ENCODE results near the gene PCIF1. TPM values are rescaled to one million over a fixed set of nuclear protein-coding genes. Genes with fewer than 3 reads are reported as not detected.
A peak's percentile ranks its signal among the peaks of the same experiment; 100 is the strongest.

The PCIF1 gene
- total RNA-seq, 4 donors from 2014 or later = 52.2 to 59.0 (median 53.0) TPM

DNA sequence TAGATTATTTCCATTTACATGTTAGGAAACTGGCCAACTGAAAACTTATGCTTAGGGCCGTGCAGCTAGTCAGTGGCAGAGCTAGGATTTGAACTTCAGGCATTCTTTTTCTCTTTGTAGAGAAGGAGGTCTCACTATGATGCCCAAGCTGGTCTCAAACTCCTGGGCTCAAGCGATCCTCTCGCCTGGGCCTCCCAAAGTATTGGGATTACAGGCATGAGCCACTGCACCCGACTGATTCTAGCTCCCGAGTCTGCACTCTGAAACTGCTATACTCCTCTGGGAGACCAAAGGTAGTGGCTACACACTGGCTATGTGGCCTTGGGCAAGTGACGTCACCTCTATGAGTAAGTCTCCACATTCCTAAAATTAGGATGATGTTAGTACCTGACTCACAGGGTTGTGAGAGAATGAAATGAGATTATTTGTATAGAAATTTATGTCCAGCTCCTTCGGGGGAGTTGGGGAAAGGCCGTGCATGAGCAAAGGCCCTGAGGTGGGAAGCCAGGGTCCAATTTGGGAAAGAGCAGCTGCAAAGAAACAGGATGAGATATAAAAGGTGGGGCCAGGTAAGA, 28.9 kb upstream of the PCIF1 start:
- H3K9me3 ChIP-seq = no peaks in the 10 kb centered on the region
- 87 to 88% methylated on average over 8 of the region's 8 CpGs for WGBS, 2 donors
- H3K4me1 ChIP-seq = peaks cover 0 to 9% (median 0%) of the 10 kb centered on the region in 4 donors

GRCh38 chr20:45907219-45907948, 27.1 kb upstream of the PCIF1 start:
- no peaks in the 10 kb centered on the region for H3K27me3 ChIP-seq
- no peaks in the 10 kb centered on the region for H3K9me3 ChIP-seq
- H3K4me1 ChIP-seq = peaks cover 0 to 24% (median 7%) of the 10 kb centered on the region in 4 donors
- no peak overlapping the region for H3K4me3 ChIP-seq
- no peak overlapping the region for H3K27ac ChIP-seq
- DNase-seq (ENCODE audit: low spot score in 2 of 2) = no peak
- 96 to 97% methylated on average over 17 of the region's 17 CpGs for WGBS, 2 donors
- TF ChIP-seq POLR2A (IDR thresholded peaks at IDR 0.05) (no peak), EP300 (IDR thresholded peaks at IDR 0.05) (no peak)
- TF ChIP-seq, protein P1, sequence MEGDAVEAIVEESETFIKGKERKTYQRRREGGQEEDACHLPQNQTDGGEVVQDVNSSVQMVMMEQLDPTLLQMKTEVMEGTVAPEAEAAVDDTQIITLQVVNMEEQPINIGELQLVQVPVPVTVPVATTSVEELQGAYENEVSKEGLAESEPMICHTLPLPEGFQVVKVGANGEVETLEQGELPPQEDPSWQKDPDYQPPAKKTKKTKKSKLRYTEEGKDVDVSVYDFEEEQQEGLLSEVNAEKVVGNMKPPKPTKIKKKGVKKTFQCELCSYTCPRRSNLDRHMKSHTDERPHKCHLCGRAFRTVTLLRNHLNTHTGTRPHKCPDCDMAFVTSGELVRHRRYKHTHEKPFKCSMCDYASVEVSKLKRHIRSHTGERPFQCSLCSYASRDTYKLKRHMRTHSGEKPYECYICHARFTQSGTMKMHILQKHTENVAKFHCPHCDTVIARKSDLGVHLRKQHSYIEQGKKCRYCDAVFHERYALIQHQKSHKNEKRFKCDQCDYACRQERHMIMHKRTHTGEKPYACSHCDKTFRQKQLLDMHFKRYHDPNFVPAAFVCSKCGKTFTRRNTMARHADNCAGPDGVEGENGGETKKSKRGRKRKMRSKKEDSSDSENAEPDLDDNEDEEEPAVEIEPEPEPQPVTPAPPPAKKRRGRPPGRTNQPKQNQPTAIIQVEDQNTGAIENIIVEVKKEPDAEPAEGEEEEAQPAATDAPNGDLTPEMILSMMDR (IDR thresholded peaks at IDR 0.05) = no peak
- H3K36me3 ChIP-seq = peaks cover 0 to 56% (median 0%) of the 10 kb centered on the region in 3 donors

More for the DNA sequence above, 28.9 kb upstream of the PCIF1 start:
- TF ChIP-seq, protein P1 (IDR thresholded peaks at IDR 0.05) = no peak
- TF ChIP-seq POLR2A (IDR thresholded peaks at IDR 0.05) (no peak), EP300 (IDR thresholded peaks at IDR 0.05) (no peak)
- peaks cover 0 to 74% (median 0%) of the 10 kb centered on the region in 3 donors for H3K36me3 ChIP-seq
- no peak overlapping the region for H3K4me3 ChIP-seq
- H3K27me3 ChIP-seq = no peaks in the 10 kb centered on the region
- DNase-seq (ENCODE audit: low spot score in 2 of 2) = no peak
- no peak overlapping the region for H3K27ac ChIP-seq

- DNase-seq (ENCODE audit: low spot score in 2 of 2) = no peak
- no peak overlapping the region for H3K27ac ChIP-seq
- H3K27me3 ChIP-seq = no peaks in the 10 kb centered on the region
- H3K9me3 ChIP-seq = no peaks in the 10 kb centered on the region
- WGBS, 2 donors = 82 to 92% methylated on average over 2 of the region's 2 CpGs
- peaks cover 0 to 30% (median 9%) of the 10 kb centered on the region in 4 donors for H3K4me1 ChIP-seq
- peaks cover 0 to 49% (median 0%) of the 10 kb centered on the region in 3 donors for H3K36me3 ChIP-seq
- TF ChIP-seq EP300 (IDR thresholded peaks at IDR 0.05) = no peak
- no peak overlapping the region for H3K4me3 ChIP-seq
Observed at GRCh38 chr20:45908084-45908483, 26.4 kb upstream of the PCIF1 start.

GRCh38 chr20:45909336-45909808, 25.1 kb upstream of the PCIF1 start:
- Histone ChIP-seq H3K4me3 (no peak overlapping the region), H3K9me3 (no peaks in the 10 kb centered on the region), H3K27me3 (no peaks in the 10 kb centered on the region), H3K36me3 (peaks cover 0 to 36% (median 0%) of the 10 kb centered on the region in 3 donors), H3K27ac (peak overlapping the region in 2 of 4 donors; percentile 57 to 92), H3K4me1 (peaks cover 0 to 30% (median 9%) of the 10 kb centered on the region in 4 donors)
- WGBS, 2 donors = 89% methylated on average over 12 of the region's 12 CpGs
- DNase-seq (ENCODE audit: low spot score in 2 of 2) = no peak
- TF ChIP-seq, protein P1 (IDR thresholded peaks at IDR 0.05) = no peak
- no peak for TF ChIP-seq EP300 (IDR thresholded peaks at IDR 0.05)
- no peak for TF ChIP-seq POLR2A (IDR thresholded peaks at IDR 0.05)

GRCh38 chr20:45909817-45910669, 24.4 kb upstream of the PCIF1 start:
- Histone ChIP-seq H3K4me1 (peaks cover 0 to 30% (median 9%) of the 10 kb centered on the region in 4 donors), H3K27me3 (no peaks in the 10 kb centered on the region), H3K36me3 (peaks cover 0 to 29% (median 0%) of the 10 kb centered on the region in 3 donors), H3K27ac (peak overlapping the region in 2 of 4 donors; percentile 57 to 92), H3K4me3 (peak overlapping the region in 3 of 4 donors; percentile 5 to 58 (median 53)), H3K9me3 (no peaks in the 10 kb centered on the region)
- no peak for DNase-seq (ENCODE audit: low spot score in 2 of 2)
- TF ChIP-seq POLR2A (IDR thresholded peaks at IDR 0.05) (no peak), EP300 (IDR thresholded peaks at IDR 0.05) (no peak)
- TF ChIP-seq, protein P1 (IDR thresholded peaks at IDR 0.05) = no peak
- 73 to 77% methylated on average over 22 of the region's 22 CpGs for WGBS, 2 donors

Measured in tibial nerve (tissue), 4 donors.